Adrenal gland (tissue), 5 donors: Measurements from ENCODE around the gene ASAP2.

Experiments
- POLR2A ChIP-seq, 2 donors: fragments of 450-650 bp; IDR thresholded peaks; one replicate each; pipeline ENCODE4 v1.6.1; 2017; ENCODE audit warnings: antibody characterized with exemption in 2 of 2, mild to moderate bottlenecking in 2 of 2, moderate library complexity in 1 of 2
- TF ChIP-seq, protein P1 (sequence below), 6 experiments: fragments of 450-650 bp in 4 of 6; fragments of 200-600 bp in 2 of 6; sonication (generic) in 1 of 6; IDR thresholded peaks; 1 replicate in 5 of 6; 2 replicates in 1 of 6; pipeline versions ENCODE4 v1.5.1 to v1.8.0; 2016 to 2021; ENCODE audit warnings: antibody characterized with exemption in 6 of 6, mild to moderate bottlenecking in 2 of 6, moderate library complexity in 1 of 6
- donor health status: DM: no; HTN: no; CAD: no.

DNA sequence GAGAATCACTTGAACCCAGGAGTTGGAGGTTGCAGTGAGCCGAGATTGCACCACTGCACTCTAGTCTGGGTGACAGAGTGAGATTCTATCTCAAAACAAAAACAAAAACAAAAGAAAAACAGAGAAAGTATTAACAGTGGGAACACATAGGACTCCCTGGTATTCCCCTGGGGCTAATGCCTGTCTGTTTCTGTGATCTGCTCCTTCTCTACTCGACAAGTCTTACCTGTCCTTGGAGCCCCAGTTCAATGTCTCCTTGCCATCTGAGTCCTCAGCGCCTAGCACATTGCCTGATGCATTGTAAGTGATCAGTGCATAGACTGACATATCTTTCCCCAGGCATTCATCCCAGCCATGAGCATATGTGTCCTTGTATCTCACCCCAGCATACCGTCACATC, 85.8 kb downstream of the ASAP2 start:
- TF ChIP-seq, protein P1, sequence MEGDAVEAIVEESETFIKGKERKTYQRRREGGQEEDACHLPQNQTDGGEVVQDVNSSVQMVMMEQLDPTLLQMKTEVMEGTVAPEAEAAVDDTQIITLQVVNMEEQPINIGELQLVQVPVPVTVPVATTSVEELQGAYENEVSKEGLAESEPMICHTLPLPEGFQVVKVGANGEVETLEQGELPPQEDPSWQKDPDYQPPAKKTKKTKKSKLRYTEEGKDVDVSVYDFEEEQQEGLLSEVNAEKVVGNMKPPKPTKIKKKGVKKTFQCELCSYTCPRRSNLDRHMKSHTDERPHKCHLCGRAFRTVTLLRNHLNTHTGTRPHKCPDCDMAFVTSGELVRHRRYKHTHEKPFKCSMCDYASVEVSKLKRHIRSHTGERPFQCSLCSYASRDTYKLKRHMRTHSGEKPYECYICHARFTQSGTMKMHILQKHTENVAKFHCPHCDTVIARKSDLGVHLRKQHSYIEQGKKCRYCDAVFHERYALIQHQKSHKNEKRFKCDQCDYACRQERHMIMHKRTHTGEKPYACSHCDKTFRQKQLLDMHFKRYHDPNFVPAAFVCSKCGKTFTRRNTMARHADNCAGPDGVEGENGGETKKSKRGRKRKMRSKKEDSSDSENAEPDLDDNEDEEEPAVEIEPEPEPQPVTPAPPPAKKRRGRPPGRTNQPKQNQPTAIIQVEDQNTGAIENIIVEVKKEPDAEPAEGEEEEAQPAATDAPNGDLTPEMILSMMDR (IDR thresholded peaks at IDR 0.05), result no peak
- TF ChIP-seq POLR2A (IDR thresholded peaks at IDR 0.05), result no peak
